ENCODE measurements around the gene CTSE. TPM values are rescaled to one million over a fixed set of nuclear protein-coding genes. Genes with fewer than 3 reads are reported as not detected.

CTSE gene
- total RNA-seq, 2 donors from 2014 or later: not detected

GRCh38 chr1:205986861-205987260 is 36.8 kb downstream of the CTSE start:
- intact Hi-C loops (cut with DNase I): no loop called here
- no peak for DNase-seq (ENCODE audit: low spot score)
- Histone ChIP-seq H3K27ac (peak overlapping the region in 1 of 2 donors; percentile 5), H3K4me1 (replicated peaks) (no peaks in the 10 kb centered on the region), H3K27me3 (replicated peaks; ENCODE audit: insufficient read depth) (no peaks in the 10 kb centered on the region), H3K4me3 (no peak overlapping the region), H3K9me3 (no peaks in the 10 kb centered on the region), H3K36me3 (no peaks in the 10 kb centered on the region)
- TF ChIP-seq POLR2A (IDR thresholded peaks at IDR 0.05): no peak
- TF ChIP-seq, protein P1, sequence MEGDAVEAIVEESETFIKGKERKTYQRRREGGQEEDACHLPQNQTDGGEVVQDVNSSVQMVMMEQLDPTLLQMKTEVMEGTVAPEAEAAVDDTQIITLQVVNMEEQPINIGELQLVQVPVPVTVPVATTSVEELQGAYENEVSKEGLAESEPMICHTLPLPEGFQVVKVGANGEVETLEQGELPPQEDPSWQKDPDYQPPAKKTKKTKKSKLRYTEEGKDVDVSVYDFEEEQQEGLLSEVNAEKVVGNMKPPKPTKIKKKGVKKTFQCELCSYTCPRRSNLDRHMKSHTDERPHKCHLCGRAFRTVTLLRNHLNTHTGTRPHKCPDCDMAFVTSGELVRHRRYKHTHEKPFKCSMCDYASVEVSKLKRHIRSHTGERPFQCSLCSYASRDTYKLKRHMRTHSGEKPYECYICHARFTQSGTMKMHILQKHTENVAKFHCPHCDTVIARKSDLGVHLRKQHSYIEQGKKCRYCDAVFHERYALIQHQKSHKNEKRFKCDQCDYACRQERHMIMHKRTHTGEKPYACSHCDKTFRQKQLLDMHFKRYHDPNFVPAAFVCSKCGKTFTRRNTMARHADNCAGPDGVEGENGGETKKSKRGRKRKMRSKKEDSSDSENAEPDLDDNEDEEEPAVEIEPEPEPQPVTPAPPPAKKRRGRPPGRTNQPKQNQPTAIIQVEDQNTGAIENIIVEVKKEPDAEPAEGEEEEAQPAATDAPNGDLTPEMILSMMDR (IDR thresholded peaks at IDR 0.05): no peak
- TF ChIP-seq POLR2AphosphoS5 (IDR thresholded peaks at IDR 0.05): no peak
- 22% methylated on average over 2 of the region's 2 CpGs for whole genome bisulfite sequencing

DNA sequence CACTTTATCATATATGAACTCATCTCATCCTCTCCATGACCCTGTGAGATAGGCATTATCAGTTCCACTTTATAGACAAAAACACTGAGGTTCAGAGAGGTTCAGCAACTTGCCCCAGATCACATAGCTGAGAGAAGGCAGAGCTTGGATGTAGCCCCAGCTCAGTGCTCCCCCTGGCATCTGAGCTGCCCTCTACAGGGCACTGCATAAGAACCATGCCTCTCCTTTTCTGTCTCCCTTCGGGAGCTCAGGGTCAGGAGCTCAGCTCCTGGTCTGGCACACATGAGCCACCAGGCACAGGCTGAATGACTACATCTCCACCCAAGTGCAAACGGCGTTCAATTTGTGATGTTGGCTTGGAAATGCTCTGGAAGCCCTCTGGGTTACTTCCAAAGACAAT is 37.4 kb downstream of the CTSE start:
- 48% methylated on average over 3 of the region's 3 CpGs for WGBS
- Histone ChIP-seq H3K36me3 (no peaks in the 10 kb centered on the region), H3K27ac (peak overlapping the region in 1 of 2 donors; percentile 5), H3K27me3 (replicated peaks; ENCODE audit: insufficient read depth) (no peaks in the 10 kb centered on the region), H3K4me1 (replicated peaks) (no peaks in the 10 kb centered on the region), H3K9me3 (no peaks in the 10 kb centered on the region), H3K4me3 (no peak overlapping the region)
- DNase-seq (ENCODE audit: low spot score): no peak
- intact Hi-C loops (cut with DNase I): no loop called here
- TF ChIP-seq POLR2A (IDR thresholded peaks at IDR 0.05) (no peak), POLR2AphosphoS5 (IDR thresholded peaks at IDR 0.05) (no peak)
- TF ChIP-seq, protein P1 (IDR thresholded peaks at IDR 0.05): no peak

DNA sequence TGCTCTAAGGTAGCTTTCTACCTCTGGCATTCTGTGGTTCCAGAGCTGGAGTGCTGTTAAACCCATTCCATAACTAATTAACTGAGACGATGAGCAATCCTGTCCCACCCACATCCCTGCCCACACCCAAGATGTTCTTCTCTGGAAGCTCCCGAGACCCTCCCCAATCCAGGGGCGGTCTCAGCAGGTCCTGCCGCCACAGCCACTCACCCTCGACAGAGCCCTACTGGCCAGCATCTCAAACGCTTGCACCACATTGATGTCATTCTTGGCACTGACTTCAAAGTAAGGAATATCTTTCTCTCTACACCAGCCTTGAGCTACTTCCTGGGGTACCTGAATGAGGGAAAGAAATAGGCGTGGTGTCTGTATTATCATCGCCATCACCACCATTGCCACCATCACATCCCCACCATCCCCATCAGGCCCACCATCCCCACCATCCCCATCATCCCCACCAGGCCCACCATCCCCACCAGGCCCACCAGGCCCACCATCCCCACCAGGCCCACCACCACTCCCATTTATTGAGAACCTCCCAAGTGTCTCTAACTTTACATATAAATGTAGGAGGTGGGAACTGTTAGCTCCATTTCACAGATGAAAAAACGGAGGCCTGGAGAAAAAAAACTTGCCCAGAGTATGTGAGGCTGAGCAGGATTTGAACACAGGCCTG is 38.2 kb downstream of the CTSE start:
- TF ChIP-seq POLR2A (IDR thresholded peaks at IDR 0.05): no peak
- TF ChIP-seq, protein P1 (IDR thresholded peaks at IDR 0.05): no peak
- TF ChIP-seq POLR2AphosphoS5 (IDR thresholded peaks at IDR 0.05): no peak
- DNase-seq (ENCODE audit: low spot score): no peak
- no peaks in the 10 kb centered on the region for H3K36me3 ChIP-seq
- H3K4me3 ChIP-seq: no peak overlapping the region
- H3K4me1 ChIP-seq (replicated peaks): no peaks in the 10 kb centered on the region
- H3K27ac ChIP-seq: no peak overlapping the region
- H3K9me3 ChIP-seq: no peaks in the 10 kb centered on the region
- intact Hi-C loops (cut with DNase I): loop anchor here (2.0 kb wide), 1 partner anchor 121 kb away; no protein-coding TSS in a partner anchor
- no peaks in the 10 kb centered on the region for H3K27me3 ChIP-seq (replicated peaks; ENCODE audit: insufficient read depth)
- 76% methylated on average over 9 of the region's 9 CpGs for WGBS

DNA sequence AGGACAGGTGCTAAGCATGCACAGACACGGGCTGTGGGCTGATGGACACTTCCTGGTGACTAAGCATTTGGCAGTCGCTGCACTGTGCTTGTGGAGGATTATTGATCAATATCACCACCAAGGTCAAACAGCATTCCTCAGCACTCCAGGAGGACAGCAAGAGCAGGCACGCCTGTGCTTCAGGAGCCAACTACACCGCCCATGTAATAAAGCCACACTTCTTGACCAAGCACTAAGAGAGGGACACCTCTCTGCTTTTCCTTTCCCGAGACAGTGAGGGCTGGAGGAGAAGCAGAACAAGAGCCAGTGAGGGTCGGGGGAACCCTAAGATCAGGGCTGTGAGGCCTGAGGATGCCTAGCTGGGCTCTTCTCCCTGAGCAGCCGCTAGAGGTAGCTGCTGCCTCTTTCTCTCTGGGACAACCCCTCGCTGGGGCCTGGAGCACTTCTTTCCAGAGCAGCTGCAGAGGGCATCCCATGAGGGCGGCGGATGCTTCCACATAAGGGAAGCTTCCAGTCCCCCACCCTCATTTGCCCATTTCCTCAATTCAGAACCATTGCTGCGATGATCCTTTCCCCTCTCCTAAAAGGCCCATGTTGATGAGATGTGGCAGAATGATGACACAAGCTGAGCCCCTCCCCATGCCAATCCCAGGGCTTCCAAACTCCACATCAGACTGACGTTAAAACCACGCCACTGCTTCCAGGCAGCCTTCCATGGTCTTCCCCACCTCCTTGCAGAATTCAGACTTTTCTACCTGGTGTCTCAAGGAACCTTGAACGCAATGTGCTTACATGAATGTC is 39.6 kb downstream of the CTSE start:
- Histone ChIP-seq H3K4me1 (replicated peaks) (no peaks in the 10 kb centered on the region), H3K9me3 (no peaks in the 10 kb centered on the region), H3K27ac (peak overlapping the region; percentile 4 to 37), H3K4me3 (no peak overlapping the region), H3K36me3 (no peaks in the 10 kb centered on the region), H3K27me3 (replicated peaks; ENCODE audit: insufficient read depth) (no peaks in the 10 kb centered on the region)
- intact Hi-C loops (cut with DNase I): loop anchor here (2.0 kb wide), 1 partner anchor 123 kb away; no protein-coding TSS in a partner anchor
- WGBS: 29% methylated on average over 14 of the region's 14 CpGs
- TF ChIP-seq, protein P1 (IDR thresholded peaks at IDR 0.05): peak in 3 of 4 experiments; percentile 38 to 78 (median 65)
- TF ChIP-seq POLR2AphosphoS5 (IDR thresholded peaks at IDR 0.05) (peak; percentile 89), POLR2A (IDR thresholded peaks at IDR 0.05) (no peak)
- DNase-seq (ENCODE audit: low spot score): peak; percentile 91

Data from prostate gland (tissue), 2 donors.